ENCODE data around the gene MTCH2. TPM values are rescaled to one million over a fixed set of nuclear protein-coding genes. Genes with fewer than 3 reads are reported as not detected.

Gene MTCH2
- total RNA-seq, 1 donor from 2014 or later, result 128 TPM

DNA sequence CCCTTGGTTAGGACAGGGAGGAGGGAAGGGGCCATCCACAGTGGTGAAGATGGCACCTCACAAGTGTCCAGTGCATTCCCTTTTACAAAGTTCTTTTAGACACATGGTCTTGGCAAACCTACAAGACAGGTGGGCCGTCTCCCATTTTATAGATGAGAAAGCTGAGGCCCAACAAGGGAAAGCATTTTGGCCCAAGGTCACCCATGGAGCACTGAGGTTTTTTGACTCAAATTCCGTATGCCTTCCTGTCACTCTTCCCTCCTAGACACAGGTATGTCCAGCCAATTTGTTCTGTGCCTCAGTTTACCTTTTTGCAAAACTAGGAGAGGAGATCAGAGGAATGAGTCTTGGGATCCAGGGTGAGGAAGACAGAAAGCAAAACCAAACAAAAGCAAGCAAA, 49.4 kb downstream of the MTCH2 start:
- no peak overlapping the region for H3K4me3 Mint-ChIP-seq
- H3K27me3 Mint-ChIP-seq, result peaks cover 31% of the 10 kb centered on the region
- no peak overlapping the region for H3K27ac Mint-ChIP-seq
- H3K9me3 Mint-ChIP-seq, result no peaks in the 10 kb centered on the region
- H3K4me1 Mint-ChIP-seq, result peaks cover 8% of the 10 kb centered on the region
- no peak for DNase-seq
- H3K36me3 Mint-ChIP-seq (ENCODE audit: low read depth), result no peaks in the 10 kb centered on the region
- intact Hi-C loops (cut with micrococcal nuclease), result no loop called here

DNA sequence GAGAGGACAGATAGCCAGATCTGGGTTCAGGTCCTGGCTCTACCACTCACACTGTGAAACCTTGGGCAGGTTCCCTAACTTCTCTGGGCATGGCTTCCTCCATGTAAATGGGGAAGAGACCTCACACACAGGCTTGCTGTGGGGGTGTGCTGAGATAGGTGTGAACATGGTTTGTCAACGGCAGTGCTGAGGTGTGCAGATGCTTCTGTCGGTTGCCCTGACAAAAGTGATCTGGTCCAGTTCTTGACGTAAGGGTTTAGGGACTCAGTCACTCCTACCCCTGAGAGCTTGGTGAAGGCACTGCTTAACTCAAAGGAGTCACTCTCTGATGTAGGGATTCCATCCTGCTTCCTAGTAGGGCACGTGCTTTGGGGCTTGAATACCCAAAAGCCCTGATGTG, 50.1 kb downstream of the MTCH2 start:
- H3K4me3 Mint-ChIP-seq, result no peak overlapping the region

DNA sequence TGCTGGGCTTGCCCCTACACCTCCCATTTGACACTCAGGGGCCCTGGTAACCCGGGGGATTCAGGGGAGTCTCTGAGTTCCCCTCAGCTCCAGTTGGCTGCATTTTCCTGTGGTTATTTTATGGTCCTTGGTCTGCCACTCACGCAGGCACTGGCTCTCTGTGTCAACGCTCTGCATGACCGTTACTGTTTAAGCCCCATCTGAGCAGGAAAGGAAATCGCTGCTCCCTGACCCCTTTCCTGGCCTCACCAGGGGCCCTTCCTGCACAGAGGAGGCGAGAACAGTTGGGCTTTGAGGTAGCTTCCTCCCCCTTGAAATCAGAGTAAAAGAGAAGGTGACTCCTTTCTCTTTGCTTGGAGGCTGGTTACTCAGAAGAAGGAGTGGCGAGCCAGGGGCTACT, 50.6 kb downstream of the MTCH2 start:
- Mint-ChIP-seq H3K36me3 (ENCODE audit: low read depth) (no peaks in the 10 kb centered on the region), H3K9me3 (no peaks in the 10 kb centered on the region), H3K27ac (no peak overlapping the region), H3K4me1 (peaks cover 10% of the 10 kb centered on the region), H3K4me3 (no peak overlapping the region), H3K27me3 (peaks cover 31% of the 10 kb centered on the region)
- DNase-seq, result no peak
- intact Hi-C loops (cut with micrococcal nuclease), result no loop called here

More for the DNA sequence above, 50.1 kb downstream of the MTCH2 start:
- intact Hi-C loops (cut with micrococcal nuclease), result no loop called here
- Mint-ChIP-seq H3K36me3 (ENCODE audit: low read depth) (no peaks in the 10 kb centered on the region), H3K27me3 (peaks cover 31% of the 10 kb centered on the region), H3K9me3 (no peaks in the 10 kb centered on the region), H3K27ac (no peak overlapping the region), H3K4me1 (peaks cover 10% of the 10 kb centered on the region)
- no peak for DNase-seq

DNA sequence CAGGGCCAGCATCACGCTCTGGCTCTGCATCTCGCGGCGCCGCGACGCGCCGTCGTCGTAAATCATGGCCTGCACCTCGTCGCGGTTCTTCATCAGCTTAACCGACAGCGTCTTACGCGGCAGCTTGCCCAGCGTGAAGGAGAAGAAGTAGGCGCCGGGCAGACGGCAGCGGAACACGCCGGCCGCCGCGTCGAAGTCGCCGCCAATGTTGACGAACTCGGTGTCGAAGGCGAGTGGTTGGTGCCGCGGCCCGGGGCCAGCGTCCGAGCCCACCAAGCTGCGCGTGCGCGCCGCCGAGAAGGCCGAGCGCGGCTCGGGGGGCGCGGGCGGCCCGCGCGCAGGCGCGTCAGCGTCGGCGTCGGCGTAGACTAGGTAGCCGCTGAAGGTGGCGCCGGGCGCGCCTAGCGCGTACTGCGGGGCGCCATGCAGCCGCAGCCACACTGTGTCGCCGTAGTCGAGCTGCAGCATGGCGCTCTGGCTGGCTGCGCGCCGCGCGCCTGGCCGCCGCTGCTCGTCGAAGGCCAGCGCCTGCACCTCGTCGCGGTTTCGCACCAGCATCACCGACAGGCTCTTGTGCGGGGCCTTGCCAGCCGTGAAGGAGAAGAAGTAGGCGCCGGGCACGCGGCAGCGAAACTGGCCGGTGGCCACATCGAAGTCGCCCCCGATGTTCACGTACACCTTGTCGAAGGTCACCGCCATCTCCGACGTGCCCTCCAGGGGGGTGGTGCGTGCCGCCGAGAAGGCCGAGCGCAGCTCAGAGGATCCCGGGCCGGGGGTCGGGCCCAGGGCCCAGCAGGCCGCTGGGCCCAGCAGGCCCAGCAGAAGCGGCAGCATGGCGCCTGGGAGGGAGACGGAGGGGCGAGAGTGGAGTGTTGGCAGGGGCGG, 52.1 kb downstream of the MTCH2 start:
- H3K27ac Mint-ChIP-seq, result no peak overlapping the region
- intact Hi-C loops (cut with micrococcal nuclease), result no loop called here

DNA sequence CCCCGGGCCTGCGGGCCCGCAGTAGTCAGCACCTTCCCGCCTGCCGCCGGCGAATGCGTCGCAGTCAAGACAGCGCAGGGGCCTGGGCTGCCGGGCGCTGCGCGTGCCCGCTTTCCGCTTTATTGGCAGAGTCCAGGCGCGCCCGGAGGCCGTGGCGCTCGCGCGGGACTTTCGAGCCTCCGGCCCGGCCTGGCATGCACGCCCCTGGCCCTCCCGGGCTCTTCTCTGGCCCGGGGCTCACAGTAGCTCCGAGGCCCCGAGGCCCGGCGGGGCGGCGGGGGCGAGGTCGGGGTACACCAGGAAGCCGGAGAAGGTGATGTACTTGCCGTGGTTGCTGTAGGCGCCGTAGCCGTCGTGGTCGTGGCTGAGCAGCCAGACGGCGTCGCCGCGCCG, 52.8 kb downstream of the MTCH2 start:
- Mint-ChIP-seq H3K4me3 (no peak overlapping the region), H3K9me3 (no peaks in the 10 kb centered on the region), H3K36me3 (ENCODE audit: low read depth) (no peaks in the 10 kb centered on the region), H3K4me1 (peaks cover 10% of the 10 kb centered on the region), H3K27me3 (peaks cover 18% of the 10 kb centered on the region), H3K27ac (no peak overlapping the region)
- intact Hi-C loops (cut with micrococcal nuclease), result no loop called here
- DNase-seq, result no peak

More for the DNA sequence above, 52.1 kb downstream of the MTCH2 start:
- no peak for DNase-seq
- Mint-ChIP-seq H3K36me3 (ENCODE audit: low read depth) (no peaks in the 10 kb centered on the region), H3K4me3 (no peak overlapping the region), H3K27me3 (peaks cover 23% of the 10 kb centered on the region), H3K4me1 (peaks cover 10% of the 10 kb centered on the region), H3K9me3 (no peaks in the 10 kb centered on the region)

DNA sequence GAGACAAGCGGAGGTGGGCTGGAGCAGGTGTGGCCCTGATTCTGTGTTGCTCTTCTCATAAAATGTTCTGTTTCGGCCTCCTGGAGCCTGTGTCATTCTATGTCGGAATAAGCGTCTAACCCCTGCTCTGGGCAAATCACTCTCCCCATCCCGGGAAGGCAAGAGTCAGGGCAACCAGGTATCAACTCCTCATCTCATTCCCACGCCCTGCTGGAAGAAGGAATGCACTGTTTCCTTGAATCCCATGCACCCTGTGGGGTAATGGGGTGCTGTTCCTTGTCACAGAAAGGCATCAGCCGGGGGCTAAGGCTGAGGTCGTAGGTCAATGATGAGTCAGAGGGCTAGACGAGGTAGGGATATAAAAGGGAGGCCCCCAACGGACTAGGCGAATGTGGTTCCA, 53.2 kb downstream of the MTCH2 start:
- H3K27me3 Mint-ChIP-seq, result peaks cover 15% of the 10 kb centered on the region
- H3K27ac Mint-ChIP-seq, result no peak overlapping the region
- H3K4me3 Mint-ChIP-seq, result no peak overlapping the region
- H3K9me3 Mint-ChIP-seq, result no peaks in the 10 kb centered on the region
- H3K36me3 Mint-ChIP-seq (ENCODE audit: low read depth), result peaks cover 4% of the 10 kb centered on the region
- peaks cover 10% of the 10 kb centered on the region for H3K4me1 Mint-ChIP-seq
- intact Hi-C loops (cut with micrococcal nuclease), result no loop called here
- no peak for DNase-seq

DNA sequence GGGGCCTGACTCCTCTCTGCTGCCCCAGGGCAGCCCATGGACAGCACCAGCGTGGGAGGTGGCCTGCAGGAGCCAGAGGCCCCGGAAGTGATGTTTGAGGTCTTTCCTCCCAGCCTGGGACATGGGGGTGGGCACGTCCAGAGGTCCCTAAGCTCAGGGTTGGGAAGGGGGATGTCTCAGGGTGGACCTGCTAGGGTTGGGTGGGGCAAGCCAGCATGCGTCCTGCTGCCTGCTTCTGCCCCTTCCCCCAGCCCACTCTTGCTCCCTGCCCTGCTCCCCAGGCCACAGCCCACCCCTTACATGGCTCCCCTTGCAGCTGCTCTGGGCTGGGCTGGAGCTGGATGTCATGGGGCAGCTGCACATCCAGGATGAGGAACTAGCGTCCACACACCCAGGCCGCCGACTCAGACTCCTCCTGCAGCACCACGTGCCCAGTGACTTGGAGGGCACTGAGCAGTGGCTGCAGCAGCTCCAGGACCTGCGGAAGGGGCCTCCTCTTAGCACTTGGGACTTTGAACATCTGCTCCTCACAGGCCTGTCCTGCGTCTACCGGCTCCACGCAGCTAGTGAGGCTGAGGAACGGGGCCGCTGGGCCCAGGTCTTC, 54.5 kb downstream of the MTCH2 start:
- Mint-ChIP-seq H3K36me3 (ENCODE audit: low read depth) (peaks cover 15% of the 10 kb centered on the region), H3K27ac (no peak overlapping the region), H3K4me1 (peaks cover 7% of the 10 kb centered on the region), H3K4me3 (no peak overlapping the region), H3K27me3 (peaks cover 4% of the 10 kb centered on the region), H3K9me3 (no peaks in the 10 kb centered on the region)
- intact Hi-C loops (cut with micrococcal nuclease), result no loop called here
- DNase-seq, result no peak

DNA sequence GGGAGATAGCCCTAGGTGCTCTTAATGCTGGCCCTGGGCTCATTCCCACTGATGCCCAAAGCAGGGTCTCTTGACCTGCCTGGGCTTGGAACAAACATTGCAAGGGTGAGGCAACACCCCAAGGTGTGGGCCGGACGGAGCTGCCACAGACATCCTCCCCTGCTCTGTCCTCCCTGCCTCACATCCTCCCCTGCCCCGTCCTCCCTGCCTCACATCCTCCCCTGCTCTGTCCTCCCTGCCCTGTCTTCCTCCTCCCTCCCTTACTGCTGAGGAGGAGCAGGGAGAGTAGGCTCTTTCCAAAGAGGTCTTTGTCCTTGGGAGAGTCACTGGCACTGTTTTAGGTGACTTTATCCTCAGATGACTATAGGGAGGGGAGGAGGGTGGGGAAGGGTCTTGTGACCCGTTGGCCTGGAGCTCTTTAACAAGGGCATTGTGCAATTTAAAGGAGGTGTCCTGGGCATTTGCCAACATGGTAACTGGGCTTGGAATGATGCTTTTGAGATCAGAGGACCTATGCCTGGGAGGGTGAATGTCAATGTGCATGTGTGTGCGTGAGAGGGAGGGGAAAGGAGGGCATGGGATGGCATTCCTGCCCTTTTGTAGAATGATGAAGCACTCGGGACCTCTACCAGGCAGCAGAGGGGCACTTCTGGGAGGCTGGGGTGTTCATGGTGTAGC, 55.2 kb downstream of the MTCH2 start:
- Mint-ChIP-seq H3K9me3 (no peaks in the 10 kb centered on the region), H3K27me3 (no peaks in the 10 kb centered on the region), H3K27ac (peak overlapping the region; percentile 16), H3K4me3 (no peak overlapping the region), H3K4me1 (peaks cover 5% of the 10 kb centered on the region), H3K36me3 (ENCODE audit: low read depth) (peaks cover 22% of the 10 kb centered on the region)
- intact Hi-C loops (cut with micrococcal nuclease), result no loop called here
- DNase-seq, result no peak

DNA sequence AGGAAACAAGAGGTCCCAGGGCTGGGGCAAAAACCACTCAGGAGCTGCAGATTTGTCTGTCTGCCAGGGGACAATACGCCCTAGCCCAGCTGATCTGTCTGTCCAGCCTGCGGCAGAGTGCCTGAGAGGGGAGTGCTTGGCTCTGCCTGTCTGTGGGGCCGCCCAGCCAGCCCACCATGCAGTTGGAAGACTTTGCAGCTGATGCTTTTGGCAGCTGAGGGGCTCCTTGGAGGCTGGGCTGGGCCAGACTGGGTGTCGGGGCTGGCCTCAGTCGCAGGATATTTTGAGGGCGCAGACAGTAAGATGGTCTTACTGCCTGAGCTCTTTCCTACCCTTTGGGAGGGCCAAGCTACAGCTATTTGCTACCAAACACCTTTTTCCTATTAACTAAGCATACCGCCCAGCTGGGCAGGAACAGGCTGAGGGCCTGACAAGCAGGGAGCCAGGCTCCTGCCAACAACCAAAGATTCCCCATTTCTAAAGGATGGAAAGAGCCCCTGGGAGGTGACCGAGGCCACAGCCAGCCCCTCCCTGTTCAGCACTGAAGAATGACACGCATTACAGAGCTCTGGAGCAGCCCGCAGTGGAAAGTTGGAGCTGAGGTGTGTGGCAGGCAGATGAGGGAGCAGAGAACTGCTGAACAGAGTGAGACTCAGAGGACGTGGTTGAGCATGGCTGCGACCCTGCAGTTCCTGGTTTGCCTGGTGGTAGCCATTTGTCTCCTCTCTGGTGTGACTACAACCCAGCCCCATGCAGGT, 56.1 kb downstream of the MTCH2 start, which contains the start of gene FAM180B:
FAM180B (plus strand) TSS at position 581 of the 758 bp plus-strand sequence; CDS start at position 672, 91 bp downstream.
- peaks cover 29% of the 10 kb centered on the region for H3K36me3 Mint-ChIP-seq (ENCODE audit: low read depth)
- peak within 1 kb of the TSS; percentile 16 for H3K27ac Mint-ChIP-seq
- H3K4me1 Mint-ChIP-seq, result peaks cover 2% of the 10 kb centered on the region
- no peak for DNase-seq
- intact Hi-C loops (cut with micrococcal nuclease), result no loop called here
- no peaks in the 10 kb centered on the region for H3K27me3 Mint-ChIP-seq
- H3K4me3 Mint-ChIP-seq, result no peak within 1 kb of the TSS
- H3K9me3 Mint-ChIP-seq, result no peaks in the 10 kb centered on the region

DNA sequence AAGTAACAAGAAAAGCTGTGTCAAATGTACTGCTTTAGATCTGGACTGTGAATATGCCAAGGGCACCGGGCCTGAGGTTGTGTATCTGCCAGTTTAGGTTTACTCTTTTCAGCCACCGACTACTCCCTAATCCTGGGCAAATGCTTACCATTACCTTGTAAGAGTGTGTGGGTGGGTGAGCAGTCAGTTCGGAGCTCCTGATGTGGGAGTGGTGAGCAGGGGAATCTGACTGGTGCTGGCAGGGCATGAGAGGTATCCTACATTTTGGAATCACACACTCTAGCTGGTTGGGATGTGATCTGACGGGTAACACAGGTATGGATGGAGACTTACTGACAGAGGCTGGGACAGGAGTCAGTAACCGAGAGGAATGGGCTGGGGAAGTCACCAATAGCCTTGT, 58.5 kb downstream of the MTCH2 start:
- H3K27ac Mint-ChIP-seq, result no peak overlapping the region
- no peaks in the 10 kb centered on the region for H3K9me3 Mint-ChIP-seq
- intact Hi-C loops (cut with micrococcal nuclease), result no loop called here
- H3K4me1 Mint-ChIP-seq, result peaks cover 14% of the 10 kb centered on the region
- H3K4me3 Mint-ChIP-seq, result no peak overlapping the region
- H3K36me3 Mint-ChIP-seq (ENCODE audit: low read depth), result peaks cover 43% of the 10 kb centered on the region
- H3K27me3 Mint-ChIP-seq, result no peaks in the 10 kb centered on the region
- DNase-seq, result no peak

DNA sequence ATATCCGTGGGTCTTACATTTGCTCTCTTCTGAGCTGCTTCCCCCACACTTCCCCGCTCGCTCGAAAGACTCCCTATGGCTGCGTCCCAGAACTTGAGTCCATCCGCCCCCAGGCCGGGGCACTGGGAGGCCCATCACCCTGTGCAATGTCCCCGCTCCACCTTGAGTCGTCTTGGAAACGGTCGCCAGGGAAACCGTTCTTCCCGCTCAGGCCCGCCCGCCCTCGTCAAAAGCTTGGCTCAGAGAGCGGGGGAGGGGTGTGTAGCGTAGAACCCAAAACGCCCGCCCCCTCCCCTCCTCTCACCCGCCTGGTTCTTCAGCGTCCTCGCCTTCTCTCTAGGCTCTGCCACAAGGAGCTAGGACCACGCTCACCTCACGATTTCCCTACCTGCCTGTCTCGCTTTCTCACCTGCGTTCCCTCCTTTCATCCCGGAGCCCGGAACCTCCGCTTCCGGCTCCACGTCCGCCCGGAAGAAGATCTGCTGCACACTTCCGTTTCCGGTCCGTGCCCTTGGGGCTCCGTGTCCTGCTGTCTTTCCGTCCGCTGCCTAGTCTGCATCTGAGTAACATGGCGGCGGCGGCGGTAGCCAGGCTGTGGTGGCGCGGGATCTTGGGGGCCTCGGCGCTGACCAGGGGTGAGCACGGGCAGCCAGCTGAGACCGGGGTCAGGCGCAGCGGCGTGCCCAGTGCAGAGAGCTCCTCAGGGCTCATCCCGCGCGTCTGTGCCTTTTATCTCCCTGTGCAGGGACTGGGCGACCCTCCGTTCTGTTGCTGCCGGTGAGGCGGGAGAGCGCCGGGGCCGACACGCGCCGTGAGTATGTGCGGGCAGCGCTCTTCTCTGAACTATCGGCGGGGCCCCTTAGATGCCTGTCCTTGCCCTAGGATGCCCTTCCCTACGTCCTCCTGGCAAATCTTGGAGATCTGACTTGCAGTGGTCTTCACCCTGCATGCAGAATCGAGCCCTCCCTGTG, 63.5 kb downstream of the MTCH2 start, which contains the start of the genes KBTBD4 and NDUFS3:
KBTBD4 (minus strand) TSS at position 447 of the 971 bp plus-strand sequence; CDS start at position 428, 19 bp downstream.
NDUFS3 (plus strand) TSS at position 551 of the 971 bp plus-strand sequence; CDS start at position 569, 18 bp downstream.
- H3K4me3 Mint-ChIP-seq, result peak within 1 kb of the TSS; percentile 94
- peaks cover 60% of the 10 kb centered on the region for H3K36me3 Mint-ChIP-seq (ENCODE audit: low read depth)
- peak; percentile 98 for DNase-seq
- no peaks in the 10 kb centered on the region for H3K9me3 Mint-ChIP-seq
- intact Hi-C loops (cut with micrococcal nuclease), result loop anchor here (1.0 to 5.0 kb wide), 5 partner anchors 14 to 642 kb away; partner anchors contain the start of genes CELF1, CSTPP1, MTCH2 and PTPMT1
- peak within 1 kb of the TSS; percentile 96 for H3K27ac Mint-ChIP-seq
- peaks cover 27% of the 10 kb centered on the region for H3K4me1 Mint-ChIP-seq
- H3K27me3 Mint-ChIP-seq, result no peaks in the 10 kb centered on the region

DNA sequence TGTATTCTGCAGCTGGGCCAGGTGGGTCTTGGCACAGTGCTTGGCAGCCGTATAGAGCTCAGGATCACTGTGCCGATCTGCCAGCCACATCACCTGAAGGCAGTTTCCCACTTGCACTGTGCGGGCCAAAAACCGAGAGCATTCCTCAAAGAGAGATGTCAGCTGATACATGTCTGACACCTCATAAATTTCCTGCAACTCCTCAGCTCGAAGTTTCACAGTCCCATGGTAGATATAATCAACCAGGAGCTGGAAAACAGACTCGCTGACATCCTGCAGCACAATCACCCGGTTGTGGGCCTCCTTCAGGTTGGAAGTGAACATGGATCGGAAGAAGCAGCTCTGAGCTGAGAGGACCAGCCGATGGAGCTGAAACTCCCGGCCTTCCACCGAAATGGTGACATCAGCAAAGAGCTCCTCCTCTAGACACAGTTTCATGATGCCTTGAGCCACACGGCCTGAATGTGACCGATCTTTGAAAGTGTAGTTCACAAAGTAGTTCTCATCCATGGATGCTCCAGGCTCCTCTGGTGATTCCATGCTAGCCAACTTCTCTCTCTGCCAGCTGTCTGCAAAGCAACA, 64.8 kb downstream of the MTCH2 start:
- DNase-seq, result no peak
- peaks cover 30% of the 10 kb centered on the region for H3K4me1 Mint-ChIP-seq
- no peaks in the 10 kb centered on the region for H3K9me3 Mint-ChIP-seq
- intact Hi-C loops (cut with micrococcal nuclease), result loop anchor here (1.0 to 5.0 kb wide), 4 partner anchors 12 to 640 kb away; partner anchors contain the start of genes CSTPP1, MTCH2 and PTPMT1
- H3K4me3 Mint-ChIP-seq, result peak overlapping the region; percentile 94
- H3K36me3 Mint-ChIP-seq (ENCODE audit: low read depth), result peaks cover 59% of the 10 kb centered on the region
- peak overlapping the region; percentile 96 for H3K27ac Mint-ChIP-seq
- no peaks in the 10 kb centered on the region for H3K27me3 Mint-ChIP-seq

Measured in activated CD4-positive, alpha-beta T cell treated with anti-CD3 and anti-CD28 coated beads, Interleukin-2, amount 10 ng/mL, durations not matched to agents 24 days and 14 days (primary cell).